OCI-LY7 (cell line): ENCODE measurements around the gene CD38.

Experiments used
- CTCF ChIP-seq: fragments of 200-600 bp; sonication (generic); conservative IDR thresholded peaks from 2 replicates; pipeline ENCODE4 v1.5.1; 2014; ENCODE audit warnings: mild to moderate bottlenecking, antibody characterized with exemption, low read length, moderate library complexity, mixed read lengths
- EZH2phosphoT487 ChIP-seq: fragments of 200-600 bp; sonication (generic); IDR thresholded peaks from 2 replicates; pipeline ENCODE4 v1.6.1; 2018; ENCODE audit warnings: low read depth, borderline replicate concordance, mild to moderate bottlenecking, mixed run types, antibody characterized with exemption, low read length, moderate library complexity, mixed read lengths

DNA sequence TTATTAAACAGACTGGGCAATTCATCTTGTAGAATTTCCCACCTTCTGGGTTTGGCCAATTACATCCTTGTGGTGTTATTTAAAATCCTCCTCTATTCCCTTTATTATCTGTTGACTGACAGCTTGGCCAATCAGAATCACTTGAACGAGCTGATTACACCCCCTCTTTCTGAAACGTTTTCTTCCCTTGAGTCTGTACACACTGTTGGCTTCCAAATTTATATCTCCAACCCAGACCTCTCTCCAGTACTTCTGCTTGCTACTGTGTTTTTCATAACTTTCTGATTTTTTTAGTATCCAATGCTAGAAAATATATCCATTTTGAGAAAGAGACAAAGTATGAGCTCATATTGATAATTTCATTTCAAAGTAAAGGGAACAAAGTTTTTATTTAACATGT, 14.8 kb downstream of the CD38 start:
- TF ChIP-seq CTCF (no peak), EZH2phosphoT487 (no peak)
